ENCODE measurements around the gene ESPN.
"Not testable (repeated sequence)": the region's sequence is repeated elsewhere in the genome, so short reads cannot be mapped to it uniquely, and the experiment has no call there.

The ESPN gene

GRCh38 chr1:6410248-6410893, 14.2 kb upstream of the ESPN start:
- no peak for DNase-seq

- DNase-seq = no peak
These were observed 11.7 kb upstream of the ESPN start for GRCh38 chr1:6412896-6413295.

GRCh38 chr1:6414443-6414844, 10.1 kb upstream of the ESPN start:
- no peak for DNase-seq

GRCh38 chr1:6414881-6415626, 9.5 kb upstream of the ESPN start:
- DNase-seq = no peak

GRCh38 chr1:6416295-6416656, 8.3 kb upstream of the ESPN start:
- no peak for DNase-seq

GRCh38 chr1:6416906-6417305, 7.7 kb upstream of the ESPN start:
- no peak for DNase-seq

- no peak for DNase-seq
These were observed 6.5 kb upstream of the ESPN start for GRCh38 chr1:6417961-6418667.

- no peak for DNase-seq
These were observed 5.7 kb upstream of the ESPN start for GRCh38 chr1:6418668-6419396.

GRCh38 chr1:6419397-6419803, 5.2 kb upstream of the ESPN start:
- DNase-seq = no peak

GRCh38 chr1:6419804-6420453, 4.6 kb upstream of the ESPN start, which contains the start of gene HES2:
Gene HES2, minus strand, starts transcription at chr1:6419919. Its CDS starts 99 bp downstream, at chr1:6419820.
- DNase-seq = no peak

GRCh38 chr1:6420454-6421042, 4.0 kb upstream of the ESPN start:
- DNase-seq = no peak

GRCh38 chr1:6421266-6421665, 3.3 kb upstream of the ESPN start:
- no peak for DNase-seq

GRCh38 chr1:6423321-6423999, 1.1 kb upstream of the ESPN start:
- peak; percentile 64 for DNase-seq

GRCh38 chr1:6424000-6424565, 493 bp upstream of the ESPN start:
- DNase-seq = no peak

GRCh38 chr1:6425658-6426057, 1.1 kb downstream of the ESPN start:
- no peak for DNase-seq

GRCh38 chr1:6426277-6426971, 1.8 kb downstream of the ESPN start:
- no peak for DNase-seq

GRCh38 chr1:6426972-6427350, 2.4 kb downstream of the ESPN start:
- no peak for DNase-seq

GRCh38 chr1:6427441-6428390, 3.1 kb downstream of the ESPN start:
- no peak for DNase-seq

- DNase-seq = not testable (repeated sequence)
These were observed 3.9 kb downstream of the ESPN start for GRCh38 chr1:6428453-6428852.

Measured in activated effector memory CD4-positive, alpha-beta T cell treated with Interleukin-2 at 50 U/mL for 16 hours (primary cell).